ENCODE data around the gene CTBP2.

CTBP2 gene

DNA sequence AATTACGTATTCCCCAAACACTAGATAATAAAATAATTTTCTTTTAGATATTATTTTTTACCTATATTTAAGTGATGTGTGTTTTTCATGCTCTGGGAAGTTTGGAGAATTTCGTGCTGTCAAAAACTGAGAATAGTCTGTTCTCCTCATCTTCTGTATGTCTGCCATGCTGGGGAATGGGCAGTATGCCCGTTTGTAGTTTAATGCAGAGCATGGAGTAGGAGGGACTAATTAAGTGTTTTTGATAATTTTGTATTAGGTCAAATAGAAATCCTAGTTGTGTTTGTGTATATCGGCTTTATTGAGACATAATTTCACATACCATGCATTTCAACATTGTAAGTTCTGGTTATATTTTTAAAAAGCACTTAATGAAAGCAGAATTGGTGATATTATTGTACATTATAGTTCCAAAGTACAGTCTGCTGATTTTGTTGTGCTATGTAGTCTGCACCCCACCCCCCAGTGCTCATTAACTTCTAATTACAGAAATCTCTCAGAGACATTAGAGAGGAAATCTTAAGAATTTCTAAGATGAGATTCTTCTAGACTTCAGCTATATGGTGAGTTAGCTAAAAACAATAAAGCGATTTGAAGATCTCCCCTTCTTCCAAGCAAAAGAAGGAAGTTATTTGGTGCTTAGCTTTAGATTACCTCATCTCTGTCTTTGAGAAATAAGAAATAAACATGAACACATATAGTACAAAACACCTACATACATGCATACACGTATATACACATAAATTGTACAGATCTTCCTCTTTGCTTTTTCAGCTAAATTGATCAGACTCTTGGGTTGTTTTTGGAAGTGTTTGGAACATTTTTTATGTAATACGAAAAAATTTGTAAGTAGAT lies 196.3 kb downstream of the CTBP2 start:
- TF ChIP-seq, protein P1, sequence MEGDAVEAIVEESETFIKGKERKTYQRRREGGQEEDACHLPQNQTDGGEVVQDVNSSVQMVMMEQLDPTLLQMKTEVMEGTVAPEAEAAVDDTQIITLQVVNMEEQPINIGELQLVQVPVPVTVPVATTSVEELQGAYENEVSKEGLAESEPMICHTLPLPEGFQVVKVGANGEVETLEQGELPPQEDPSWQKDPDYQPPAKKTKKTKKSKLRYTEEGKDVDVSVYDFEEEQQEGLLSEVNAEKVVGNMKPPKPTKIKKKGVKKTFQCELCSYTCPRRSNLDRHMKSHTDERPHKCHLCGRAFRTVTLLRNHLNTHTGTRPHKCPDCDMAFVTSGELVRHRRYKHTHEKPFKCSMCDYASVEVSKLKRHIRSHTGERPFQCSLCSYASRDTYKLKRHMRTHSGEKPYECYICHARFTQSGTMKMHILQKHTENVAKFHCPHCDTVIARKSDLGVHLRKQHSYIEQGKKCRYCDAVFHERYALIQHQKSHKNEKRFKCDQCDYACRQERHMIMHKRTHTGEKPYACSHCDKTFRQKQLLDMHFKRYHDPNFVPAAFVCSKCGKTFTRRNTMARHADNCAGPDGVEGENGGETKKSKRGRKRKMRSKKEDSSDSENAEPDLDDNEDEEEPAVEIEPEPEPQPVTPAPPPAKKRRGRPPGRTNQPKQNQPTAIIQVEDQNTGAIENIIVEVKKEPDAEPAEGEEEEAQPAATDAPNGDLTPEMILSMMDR (IDR thresholded peaks at IDR 0.05; ENCODE audit: low read depth, low read length, missing control alignments), result no peak
- no peak overlapping the region for H3K4me3 ChIP-seq (ENCODE audit: low read depth, low read length)
- DNase-seq (ENCODE audit: low read depth), result no peak

DNA sequence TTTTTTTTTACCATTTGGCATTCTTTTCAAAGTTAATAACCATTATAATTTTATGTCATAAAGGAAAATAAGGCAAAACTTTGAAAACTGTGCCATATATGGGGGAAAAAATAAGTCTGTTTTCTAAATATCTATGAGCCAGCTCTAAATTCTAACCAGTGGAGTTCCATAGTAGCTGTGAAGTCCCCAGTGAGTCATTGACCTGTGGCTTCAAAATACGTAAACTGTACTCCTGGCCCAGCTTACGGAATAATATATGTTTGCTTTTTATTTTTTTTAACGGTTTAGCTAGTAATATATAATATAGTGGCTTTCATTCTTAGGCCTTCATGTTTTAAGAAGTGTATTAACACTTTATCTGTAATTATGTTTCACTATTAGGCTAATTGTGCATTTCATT lies 197.9 kb downstream of the CTBP2 start:
- no peak for DNase-seq (ENCODE audit: low read depth)
- no peak overlapping the region for H3K4me3 ChIP-seq (ENCODE audit: low read depth, low read length)
- TF ChIP-seq, protein P1 (IDR thresholded peaks at IDR 0.05; ENCODE audit: low read depth, low read length, missing control alignments), result no peak

DNA sequence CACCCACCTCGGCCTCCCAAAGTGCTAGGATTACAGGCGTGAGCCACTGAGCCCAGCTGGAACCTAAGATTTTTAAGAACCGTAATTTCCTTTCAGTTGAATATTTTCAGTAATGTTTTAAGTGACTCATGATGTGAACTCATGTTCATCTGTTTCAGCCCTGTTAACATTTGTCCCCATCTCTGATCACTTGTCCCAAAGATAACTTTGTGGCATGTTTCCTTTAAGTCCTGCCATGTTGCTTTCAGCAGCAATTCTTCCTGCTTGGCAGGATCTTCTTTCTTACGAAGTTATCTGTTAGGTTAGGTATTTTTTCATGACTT lies 199.2 kb downstream of the CTBP2 start:
- no peak for DNase-seq (ENCODE audit: low read depth)
- TF ChIP-seq, protein P1 (IDR thresholded peaks at IDR 0.05; ENCODE audit: low read depth, low read length, missing control alignments), result no peak
- no peak overlapping the region for H3K4me3 ChIP-seq (ENCODE audit: low read depth, low read length)

DNA sequence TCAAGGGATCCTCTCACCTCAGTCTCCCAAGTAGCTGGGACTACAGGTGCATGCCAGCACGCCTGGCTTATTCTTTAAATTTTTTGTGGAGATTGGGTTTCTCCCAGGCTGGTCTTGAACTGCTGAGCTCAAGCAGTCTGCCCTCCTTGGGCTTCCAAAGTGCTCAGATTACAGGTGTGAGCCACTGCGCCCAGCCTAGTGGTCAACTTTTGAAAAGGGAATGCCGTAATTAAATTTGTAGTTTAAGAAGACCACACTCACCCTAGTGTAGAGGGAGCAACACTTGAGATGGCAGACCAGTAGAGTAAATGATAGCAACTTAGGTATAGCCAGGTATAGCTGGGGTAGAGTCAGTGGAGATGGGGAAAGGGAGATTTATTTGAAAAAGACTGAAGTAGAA lies 200.8 kb downstream of the CTBP2 start:
- TF ChIP-seq, protein P1 (IDR thresholded peaks at IDR 0.05; ENCODE audit: low read depth, low read length, missing control alignments), result no peak
- DNase-seq (ENCODE audit: low read depth), result no peak
- no peak overlapping the region for H3K4me3 ChIP-seq (ENCODE audit: low read depth, low read length)

DNA sequence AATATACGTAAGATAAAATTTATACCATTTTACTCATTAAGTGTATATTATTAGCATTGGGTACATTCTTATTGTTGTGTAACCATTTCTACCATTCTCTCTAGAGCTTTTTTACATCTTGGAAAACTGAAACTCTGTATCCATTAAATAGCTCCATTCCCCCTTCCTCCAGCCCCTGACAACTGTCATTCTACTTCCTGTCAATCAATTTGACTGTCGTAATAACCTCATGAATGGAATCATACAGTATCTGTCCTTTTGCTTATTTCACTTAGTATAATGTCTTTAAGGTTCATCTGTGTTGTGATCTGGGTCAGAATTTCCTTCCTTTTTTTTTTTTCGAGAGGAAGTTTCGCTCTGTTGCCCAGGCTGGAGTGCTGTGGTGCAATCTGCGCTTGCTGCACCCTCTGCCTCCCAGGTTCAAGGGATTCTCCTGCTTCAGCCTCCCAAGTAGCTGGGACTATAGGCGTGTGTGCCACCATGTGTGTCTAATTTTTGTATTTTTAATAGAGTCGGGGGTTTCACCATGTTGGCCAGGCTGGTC lies 202.9 kb downstream of the CTBP2 start:
- no peak overlapping the region for H3K4me3 ChIP-seq (ENCODE audit: low read depth, low read length)
- TF ChIP-seq, protein P1 (IDR thresholded peaks at IDR 0.05; ENCODE audit: low read depth, low read length, missing control alignments), result no peak
- DNase-seq (ENCODE audit: low read depth), result no peak

DNA sequence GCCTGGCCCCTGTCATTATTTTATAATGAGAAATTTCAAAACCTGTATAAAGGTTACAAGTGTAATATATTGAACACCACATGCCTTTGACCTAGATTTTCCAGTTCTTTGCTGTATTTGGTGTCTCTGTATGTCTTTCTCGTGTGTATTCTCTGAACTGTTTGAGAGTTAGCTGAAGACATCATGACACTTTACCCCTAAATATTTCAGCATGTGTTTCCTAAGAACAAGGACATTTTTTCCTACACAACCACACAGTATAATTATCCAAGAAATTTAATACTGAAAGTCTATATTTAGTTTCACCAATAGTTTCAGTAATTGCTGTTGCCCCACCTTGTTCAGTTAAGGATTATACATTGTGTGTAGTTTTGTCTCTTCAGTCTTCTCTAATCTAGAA lies 203.6 kb downstream of the CTBP2 start:
- no peak for DNase-seq (ENCODE audit: low read depth)
- no peak overlapping the region for H3K4me3 ChIP-seq (ENCODE audit: low read depth, low read length)
- TF ChIP-seq, protein P1 (IDR thresholded peaks at IDR 0.05; ENCODE audit: low read depth, low read length, missing control alignments), result no peak

DNA sequence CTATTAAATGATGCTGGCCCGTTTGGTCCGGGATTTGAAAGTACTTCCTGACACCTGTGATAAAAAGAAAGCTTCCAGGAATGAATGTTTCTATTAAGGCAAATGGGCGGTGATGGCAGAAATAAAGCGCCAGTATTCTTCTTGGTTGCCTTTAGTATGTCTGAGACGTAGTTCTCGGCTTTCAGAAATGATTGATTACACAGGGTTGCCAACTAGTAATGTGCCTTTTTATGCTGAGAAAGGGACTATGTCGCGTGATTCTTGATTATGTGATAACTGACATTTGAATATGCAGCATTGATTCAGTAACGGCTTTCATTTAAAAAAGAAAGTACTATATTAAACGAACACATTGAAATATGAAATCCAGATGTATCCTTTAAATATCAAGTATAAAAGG lies 204.5 kb downstream of the CTBP2 start:
- TF ChIP-seq, protein P1 (IDR thresholded peaks at IDR 0.05; ENCODE audit: low read depth, low read length, missing control alignments), result no peak
- DNase-seq (ENCODE audit: low read depth), result no peak
- H3K4me3 ChIP-seq (ENCODE audit: low read depth, low read length), result no peak overlapping the region

All from GM12864 (cell line).